K562 (cell line): ENCODE results near the gene TMEM184A. TPM values are rescaled to one million over a fixed set of nuclear protein-coding genes. Genes with fewer than 3 reads are reported as not detected.

Experiments used
- E2F8 ChIP-seq: fragments of 450-650 bp; IDR thresholded peaks from 2 replicates; pipeline ENCODE4 v1.7.1; 2018; ENCODE audit warnings: mild to moderate bottlenecking, low read depth; ENCODE audit not compliant: partially characterized antibody
- GMEB1 ChIP-seq: fragments of 250-450 bp; sonication (Bioruptor Pico); IDR thresholded peaks from 2 replicates; pipeline ENCODE4 v1.4.0; 2020; ENCODE audit warnings: mild to moderate bottlenecking
- LEF1 ChIP-seq: fragments of 450-650 bp; IDR thresholded peaks from 2 replicates; pipeline ENCODE4 v1.6.1; 2016; ENCODE audit warnings: mild to moderate bottlenecking
- MAFG ChIP-seq: fragments of 450-650 bp; conservative IDR thresholded peaks from 2 replicates; pipeline ENCODE4 v1.6.1; 2016; ENCODE audit warnings: missing genetic modification characterization, missing compliant biosample characterization
- MAFK ChIP-seq: IDR thresholded peaks from 2 replicates; pipeline ENCODE4 v1.6.1; 2011; ENCODE audit warnings: low read length, improper control_type of control experiment
- MED1 ChIP-seq: sonication (generic); formaldehyde crosslinking; IDR thresholded peaks from 2 replicates; pipeline ENCODE4 v1.8.1; 2023; ENCODE audit warnings: missing genetic modification reagents, borderline replicate concordance
- PHB2 ChIP-seq: fragments of 450-650 bp; IDR thresholded peaks from 2 replicates; pipeline ENCODE4 v1.6.1; 2017; ENCODE audit warnings: low read depth
- PML ChIP-seq: IDR thresholded peaks from 2 replicates; pipeline ENCODE4 v1.6.1; 2012; ENCODE audit warnings: low read length, inconsistent platforms
- TCF15 ChIP-seq: fragments of 250-450 bp; sonication (Bioruptor Pico); IDR thresholded peaks from 2 replicates; pipeline ENCODE4 v1.8.0; 2022; ENCODE audit warnings: moderate library complexity, mild to moderate bottlenecking, inconsistent platforms
- XRCC3 ChIP-seq: fragments of 450-650 bp; IDR thresholded peaks from 2 replicates; pipeline ENCODE4 v1.6.1; 2017; ENCODE audit warnings: mild to moderate bottlenecking, moderate library complexity
- ZBTB40 ChIP-seq, 2 experiments: fragments of 450-650 bp in 1 of 2; sonication (generic) in 1 of 2; formaldehyde crosslinking in 1 of 2; IDR thresholded peaks; 2 replicates each; pipeline versions ENCODE4 v1.7.1 to v1.9.0; 2016 to 2022; ENCODE audit warnings: inconsistent platforms in 1 of 2, mild to moderate bottlenecking in 1 of 2, missing genetic modification reagents in 1 of 2
- ZNF143 ChIP-seq: sonication (generic); formaldehyde crosslinking; IDR thresholded peaks from 2 replicates; pipeline ENCODE4 v1.9.0; 2022; ENCODE audit warnings: mild to moderate bottlenecking, missing genetic modification reagents
- ZNF347 ChIP-seq: fragments of 450-650 bp; formaldehyde crosslinking; IDR thresholded peaks from 2 replicates; pipeline ENCODE4 v1.4.0; 2020; ENCODE audit warnings: low read depth, mild to moderate bottlenecking, moderate library complexity
- polyA plus RNA-seq, 8 experiments: library from polyadenylated mRNA; depleted of rRNA in 4 of 8; stranded (reverse) in 5 of 8; unstranded in 3 of 8; fragments of >200 nt; fragmentation: Nextera tagmentation in 2 of 8; fragmentation: Illumina TruSeq in 1 of 8; extraction: Ambion mirVana in 2 of 8; extraction: Trizol in 1 of 8; gene quantifications; 2 replicates each; pipeline versions ENCODE4 v1.2.1 to v1.2.3, GENCODE V29; 2011 to 2014; ENCODE audit warnings: inconsistent platforms in 1 of 8, missing spikeins in 1 of 8
- total RNA-seq, 7 experiments: library from RNA; depleted of rRNA in 6 of 7; stranded (reverse); fragments of >200 nt in 6 of 7; fragmentation: Illumina TruSeq in 2 of 7; extraction: Trizol in 2 of 7; gene quantifications; 2 replicates each; pipeline versions ENCODE4 v1.2.1 to v1.2.3, GENCODE V29; 2011 to 2021; ENCODE audit warnings: low replicate concordance in 1 of 7

TMEM184A gene
- total and polyA plus RNA-seq, 9 of the 15 experiments (the other 6 are each of a cell fraction or from before 2014, with no cell fraction given), result 0.10 to 0.18 (median 0.11) TPM; not detected in 6

GRCh38 chr7:1569833-1570632, 14.0 kb upstream of the TMEM184A start, which contains the start of gene PSMG3 (continued):
- TF ChIP-seq TCF15 (no peak), LEF1 (no peak), ZNF347 (no peak), ZBTB40 (IDR thresholded peaks at IDR 0.05) (peak; percentile 99), ZBTB40 (CRISPR knock-in tag; IDR thresholded peaks at IDR 0.05) (no peak), PML (peak; percentile 57; the same call in 1 of the 2 replicates), GMEB1 (CRISPR knock-in tag) (peak; percentile 98), MAFK (no peak), E2F8 (peak; percentile 85), PHB2 (no peak), MED1 (CRISPR knock-in tag) (no peak), XRCC3 (no peak), ZNF143 (no peak), MAFG (tag) (no peak)
